T follicular helper cell (primary cell): ENCODE data around the gene MS4A8.
"Not testable (repeated sequence)": the region's sequence is repeated elsewhere in the genome, so short reads cannot be mapped to it uniquely, and the experiment has no call there.

Source experiments
- DNase-seq: peaks from one replicate; pipeline ENCODE4 v3.0.0-alpha.2; 2020; ENCODE audit warnings: low read depth

Gene MS4A8

DNA sequence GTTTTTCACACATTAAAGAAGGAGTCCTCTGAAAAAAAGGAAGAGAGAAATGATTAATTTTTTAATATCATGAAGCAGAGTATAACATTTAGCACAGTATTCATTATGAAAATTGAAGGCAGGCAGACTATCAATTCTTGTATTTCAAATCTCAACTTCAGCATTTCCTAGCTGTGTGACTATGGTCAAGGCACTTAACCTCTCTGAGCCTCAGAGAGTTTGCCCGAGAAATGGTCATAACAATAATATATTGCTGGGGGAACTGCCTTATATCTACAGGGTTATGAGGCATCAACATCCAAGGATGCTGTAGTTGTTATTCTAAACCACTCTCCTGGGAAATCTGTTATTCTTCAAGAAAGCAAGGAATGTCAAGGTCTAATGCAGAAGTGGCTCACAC, 26.2 kb downstream of the MS4A8 start:
- no peak for DNase-seq

DNA sequence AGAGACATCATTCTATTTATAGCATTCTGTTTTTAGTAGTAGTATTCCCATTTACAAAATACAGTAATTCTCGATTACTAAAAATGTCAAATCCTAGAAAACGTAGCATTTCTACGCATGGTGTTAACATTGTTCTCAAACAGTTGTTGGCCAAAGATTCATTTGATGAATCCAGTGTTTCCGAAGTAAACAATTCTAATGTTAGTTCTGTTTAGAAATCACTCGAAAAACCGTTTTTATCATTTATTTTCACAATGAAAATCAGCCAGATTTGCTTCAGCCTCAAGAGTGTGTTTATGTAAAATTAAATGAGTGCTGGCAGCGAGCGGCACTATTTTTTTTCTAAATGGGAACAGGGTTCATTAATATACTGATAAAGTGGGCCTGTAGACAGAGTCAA, 32.2 kb downstream of the MS4A8 start:
- no peak for DNase-seq

DNA sequence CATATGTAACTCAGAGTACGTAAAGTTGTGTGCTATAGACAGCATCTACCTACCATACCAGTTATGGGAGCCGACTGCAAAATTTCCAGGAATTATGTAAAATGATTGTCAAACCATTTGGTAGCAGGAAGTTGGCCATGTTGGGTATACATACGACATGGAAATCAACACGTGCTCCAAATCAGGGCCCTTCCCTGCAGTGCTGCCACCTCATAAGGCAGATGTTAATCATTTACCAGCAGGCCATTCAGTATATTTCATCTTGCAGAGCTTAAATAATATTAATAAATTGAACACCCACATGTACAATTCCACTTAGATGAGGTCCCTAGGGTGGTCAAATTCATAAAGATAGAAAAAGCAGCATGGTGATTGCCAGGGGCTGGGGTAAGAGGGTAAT, 34.9 kb downstream of the MS4A8 start:
- DNase-seq = no peak

DNA sequence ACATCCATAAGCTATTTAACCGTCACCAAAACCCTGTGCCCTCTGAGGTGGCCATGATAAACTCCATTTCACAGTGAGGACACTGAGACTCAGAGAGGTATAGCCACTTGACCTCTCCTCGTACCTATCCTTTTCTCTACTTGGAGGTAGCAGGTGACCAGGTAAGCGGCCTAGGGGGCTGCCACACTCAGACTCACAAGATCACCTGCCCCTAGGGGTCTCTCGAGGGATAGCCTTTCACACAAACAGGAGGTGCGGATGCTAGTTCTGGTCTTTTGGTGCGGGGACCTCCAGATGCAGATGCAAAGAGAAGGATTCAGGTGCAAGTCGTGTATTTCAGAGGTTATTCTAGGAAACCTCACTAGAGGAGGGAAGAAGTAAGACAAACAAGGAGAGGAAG, 39.7 kb downstream of the MS4A8 start:
- DNase-seq = no peak

DNA sequence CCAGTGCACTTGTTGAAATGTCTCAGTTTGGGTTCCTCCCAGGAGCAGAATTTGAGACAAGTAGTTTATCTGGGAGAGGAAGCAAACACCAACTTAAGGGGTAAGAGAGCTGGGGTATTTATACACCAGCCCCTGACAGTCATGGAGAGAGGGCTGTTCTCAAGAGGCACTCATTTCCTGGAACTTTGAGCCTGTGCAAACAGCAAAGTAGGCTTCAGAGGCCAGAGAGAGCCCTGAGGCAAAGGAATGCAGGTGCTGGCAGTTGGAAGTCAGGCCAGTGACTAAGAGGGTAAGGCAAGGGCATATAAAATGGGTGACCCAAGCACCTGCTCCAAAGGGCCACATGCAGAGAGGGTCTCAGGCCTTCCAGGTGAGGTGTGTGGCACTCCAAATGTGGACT, 41.2 kb downstream of the MS4A8 start:
- no peak for DNase-seq

DNA sequence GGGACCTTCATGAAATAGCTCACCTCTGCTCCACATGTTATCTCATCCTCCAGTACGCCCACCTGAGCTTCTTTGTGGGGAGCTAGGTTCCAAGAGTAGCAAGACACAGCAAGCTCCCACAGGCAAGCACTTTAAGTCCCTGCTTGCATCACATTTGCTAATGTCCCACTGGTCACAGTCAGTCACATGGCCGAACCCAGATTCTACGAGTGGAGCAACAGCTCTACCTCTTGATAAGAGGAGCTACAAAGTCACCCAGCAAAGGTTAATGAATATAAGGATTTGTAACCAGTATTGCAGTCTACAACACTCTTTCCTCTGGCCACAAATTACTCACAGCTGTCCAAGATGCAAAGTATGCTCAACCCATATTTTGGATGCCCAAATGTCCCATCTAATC, 42.0 kb downstream of the MS4A8 start:
- no peak for DNase-seq

DNA sequence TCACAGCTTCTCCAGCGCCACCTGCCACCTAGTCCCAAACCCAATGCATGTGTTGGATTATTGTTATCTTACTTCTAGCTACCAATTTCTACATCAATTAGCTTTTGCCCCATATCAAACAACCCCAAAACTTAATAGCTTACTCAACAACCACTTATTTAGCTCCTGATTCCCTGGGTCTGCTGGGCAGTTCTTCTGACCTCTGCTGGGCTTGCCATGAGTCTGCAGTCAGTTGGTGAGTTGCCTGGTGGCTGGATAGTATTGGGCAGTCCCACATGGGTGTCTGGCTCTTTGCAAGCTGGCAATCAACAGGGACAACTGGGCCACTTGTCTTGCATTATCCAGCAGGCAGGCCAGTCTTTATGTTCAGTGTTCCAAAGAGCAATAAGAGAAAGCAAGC, 43.6 kb downstream of the MS4A8 start:
- no peak for DNase-seq

DNA sequence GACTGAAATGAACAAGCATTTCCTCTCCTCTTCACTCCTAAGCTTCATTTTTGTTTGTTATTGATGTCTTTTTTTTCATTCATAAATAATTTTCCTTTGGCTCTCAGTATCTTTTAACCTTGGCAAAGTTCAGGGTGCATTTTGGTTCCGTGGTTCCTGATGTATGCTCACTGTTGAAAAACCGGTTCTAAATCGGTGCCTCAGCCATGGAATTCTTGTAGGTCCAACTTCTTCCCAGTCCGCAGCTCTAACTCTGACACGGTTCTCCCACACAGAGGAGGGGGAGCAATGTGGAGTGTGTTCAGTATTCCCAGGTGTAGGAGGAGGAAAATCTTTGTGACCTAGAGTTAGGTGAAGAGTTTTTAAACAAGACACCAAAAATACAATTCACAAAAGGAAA, 44.7 kb downstream of the MS4A8 start:
- DNase-seq = no peak

DNA sequence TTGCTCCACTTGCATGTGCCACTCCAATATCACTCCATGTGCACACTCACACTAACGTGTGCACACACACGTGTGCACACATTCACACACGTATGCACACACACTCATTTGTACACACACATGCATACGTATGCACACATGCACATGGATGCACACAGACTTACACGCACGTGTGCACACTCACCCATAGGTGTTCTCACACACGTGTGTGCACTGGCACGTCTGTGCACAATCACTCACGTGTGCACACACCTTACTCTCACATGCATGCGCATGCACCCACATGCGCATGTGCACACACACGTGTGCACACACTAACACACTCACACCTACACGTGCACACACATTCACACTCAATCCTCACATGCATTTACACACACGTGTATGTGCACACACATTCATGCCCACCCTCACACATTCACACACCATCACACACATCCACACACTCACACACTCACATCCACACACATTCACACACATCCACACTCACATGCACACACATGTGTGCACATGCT, 48.0 kb downstream of the MS4A8 start:
- no peak for DNase-seq

DNA sequence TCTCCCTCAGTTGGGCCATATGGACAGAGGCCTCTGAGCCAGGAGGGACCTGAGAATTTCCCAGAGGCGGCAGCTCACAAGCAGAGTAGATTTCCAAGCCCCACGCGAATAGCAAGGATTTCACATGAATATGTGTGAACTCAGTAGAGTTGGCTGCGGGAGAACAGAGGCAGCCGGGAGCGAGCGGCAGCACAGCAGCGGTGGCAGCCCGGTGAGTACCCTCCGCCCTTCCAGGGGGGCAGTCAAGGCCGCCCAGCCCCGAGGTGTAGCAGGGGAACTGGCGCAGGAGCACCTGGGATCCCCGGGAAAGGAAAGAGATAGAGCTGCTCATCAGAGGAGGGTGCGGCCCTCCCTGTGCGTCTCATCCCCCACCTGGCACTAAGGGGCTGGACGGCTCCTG, 48.8 kb downstream of the MS4A8 start:
- no peak for DNase-seq

DNA sequence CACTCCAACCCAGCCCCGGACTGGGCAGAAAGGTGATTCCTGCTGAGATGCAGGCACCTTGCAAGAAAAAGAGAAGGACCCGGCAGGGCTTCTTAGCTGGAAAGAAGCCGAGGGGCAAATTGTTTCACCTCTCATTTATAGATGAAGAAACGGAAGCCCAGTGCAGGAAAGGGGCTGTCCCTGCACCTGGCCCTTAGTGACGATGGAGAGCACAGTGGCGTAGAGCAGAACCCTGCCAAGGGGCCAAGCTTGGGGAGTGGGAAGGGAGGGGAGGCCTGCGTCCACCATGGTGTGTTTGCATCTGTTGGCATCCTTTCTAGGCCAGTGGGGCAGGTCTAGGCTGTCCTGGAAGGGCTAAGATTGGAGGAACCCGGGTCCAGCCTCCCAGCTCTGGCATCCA, 49.4 kb downstream of the MS4A8 start:
- DNase-seq = no peak

DNA sequence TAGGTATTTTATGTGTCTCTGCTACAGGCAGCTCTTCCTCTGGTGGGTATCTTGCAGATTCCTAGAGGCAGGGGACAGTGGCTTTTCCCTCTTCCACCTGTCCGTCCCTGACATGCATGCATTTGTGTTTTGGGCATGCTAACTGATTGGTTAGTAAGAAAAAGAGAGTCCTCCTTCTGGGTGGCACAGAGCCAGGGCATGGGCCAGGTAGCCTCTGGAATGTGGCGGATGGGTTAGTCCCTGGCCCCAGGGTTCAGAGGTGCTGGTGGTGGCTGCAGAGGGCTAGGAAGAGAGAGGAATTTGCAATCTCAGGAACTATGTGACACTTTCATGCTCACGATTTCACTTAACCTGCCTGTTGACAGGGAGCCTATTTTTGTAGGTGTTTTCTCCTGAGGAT, 51.5 kb downstream of the MS4A8 start:
- DNase-seq = no peak

DNA sequence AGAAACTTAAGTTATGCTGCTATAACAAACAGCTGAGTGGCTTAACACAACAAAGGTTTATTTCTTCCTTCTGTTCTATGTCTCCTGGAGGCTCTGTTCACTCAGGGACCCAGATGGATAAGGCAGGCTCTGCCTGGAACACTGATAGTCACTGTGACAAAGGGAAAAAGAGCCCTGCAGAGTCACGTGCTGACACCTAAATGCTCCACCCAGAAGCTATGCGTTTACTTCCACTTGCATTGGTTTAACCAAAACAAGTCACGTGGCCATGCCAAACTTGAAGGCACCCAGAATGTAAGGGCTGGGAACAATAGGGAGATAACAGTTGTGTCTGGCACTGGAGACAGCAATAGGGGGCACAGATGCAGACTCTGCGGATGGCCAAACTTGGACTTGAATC, 53.9 kb downstream of the MS4A8 start:
- DNase-seq = no peak

DNA sequence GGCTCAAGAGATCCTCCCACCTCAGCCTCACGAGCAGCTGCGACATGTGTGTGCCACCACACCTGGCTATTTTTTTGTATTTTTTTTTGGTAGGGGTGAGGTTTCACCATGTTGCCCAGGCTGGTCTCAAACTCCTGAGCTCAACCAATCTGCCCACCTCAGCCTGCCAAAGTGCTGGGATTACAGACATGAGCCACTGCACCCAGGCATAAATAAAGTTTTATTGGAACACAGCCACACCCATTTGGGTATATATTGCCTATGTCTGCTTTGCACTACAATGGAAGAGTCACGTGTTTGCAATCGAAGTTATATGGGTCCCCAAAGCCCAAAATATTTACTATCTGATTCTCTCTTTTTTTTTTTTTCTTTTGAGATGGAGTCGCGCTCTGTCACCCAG, 55.5 kb downstream of the MS4A8 start:
- no peak for DNase-seq

DNA sequence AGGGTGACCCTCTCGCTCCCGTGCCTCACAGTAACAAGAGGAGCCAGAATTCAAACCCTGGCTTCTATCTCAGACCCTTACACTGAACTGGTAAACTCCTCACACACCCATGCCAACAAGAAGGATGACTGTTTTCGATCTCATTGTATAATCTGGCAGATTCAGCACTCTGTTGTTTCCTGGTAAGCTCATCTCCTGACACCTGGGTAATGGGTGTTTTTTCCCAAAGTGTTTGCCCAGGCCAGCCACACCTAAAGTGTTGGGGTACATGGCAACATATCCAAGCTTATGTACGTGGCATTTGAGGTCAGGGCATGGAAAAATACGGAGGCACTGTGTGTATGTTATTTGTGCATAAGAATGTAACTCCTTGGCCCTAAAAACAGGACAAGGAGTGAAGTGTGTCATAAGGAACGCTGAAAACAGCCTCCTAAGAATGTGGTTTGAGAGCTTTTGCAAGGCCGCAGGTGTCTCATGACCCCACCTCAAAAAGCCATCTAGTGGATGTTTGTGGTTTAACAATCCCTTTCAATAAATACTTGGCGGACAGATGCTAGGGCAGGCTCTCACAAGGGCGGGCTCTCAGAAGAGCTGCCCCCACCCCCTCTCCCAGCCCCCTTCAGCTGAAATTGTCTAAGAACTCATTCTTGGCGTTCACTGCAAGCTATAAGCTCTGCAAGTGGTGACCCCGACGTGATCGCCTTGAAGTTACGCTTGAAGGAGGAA, 57.1 kb downstream of the MS4A8 start, which contains the start of gene MS4A15:
Gene MS4A15, plus strand, starts transcription at position 561 of the 726 bp plus-strand sequence. CDS start 6,867 bp downstream, outside the sequence.
- no peak for DNase-seq

DNA sequence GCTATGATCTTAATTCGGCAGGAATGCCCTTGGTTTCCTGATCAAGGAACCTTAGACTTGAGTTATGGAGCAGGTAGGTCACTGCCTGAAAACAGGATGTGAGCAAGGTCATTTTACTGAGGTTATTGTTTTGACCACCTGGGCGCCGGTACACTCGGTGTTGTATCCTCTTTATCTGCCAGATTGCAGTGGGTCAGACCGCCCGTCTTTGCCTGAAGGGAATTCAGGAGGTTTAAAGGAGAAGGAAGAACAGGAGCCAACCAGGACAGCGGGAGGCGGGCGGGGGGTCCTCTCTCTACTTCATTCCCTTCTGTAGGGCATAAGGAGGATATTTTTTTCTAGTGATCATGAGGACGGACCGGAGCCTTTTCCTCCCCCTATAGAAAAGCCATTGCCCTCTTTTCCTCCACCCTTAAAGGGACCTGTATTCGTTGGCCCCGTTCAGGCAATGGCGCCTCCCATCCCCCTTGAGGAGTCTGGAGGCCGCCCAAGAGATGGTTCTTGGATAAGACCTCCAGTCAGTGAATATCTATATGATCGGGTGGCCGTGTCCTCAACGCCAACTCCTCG, 57.9 kb downstream of the MS4A8 start:
- DNase-seq = no peak

DNA sequence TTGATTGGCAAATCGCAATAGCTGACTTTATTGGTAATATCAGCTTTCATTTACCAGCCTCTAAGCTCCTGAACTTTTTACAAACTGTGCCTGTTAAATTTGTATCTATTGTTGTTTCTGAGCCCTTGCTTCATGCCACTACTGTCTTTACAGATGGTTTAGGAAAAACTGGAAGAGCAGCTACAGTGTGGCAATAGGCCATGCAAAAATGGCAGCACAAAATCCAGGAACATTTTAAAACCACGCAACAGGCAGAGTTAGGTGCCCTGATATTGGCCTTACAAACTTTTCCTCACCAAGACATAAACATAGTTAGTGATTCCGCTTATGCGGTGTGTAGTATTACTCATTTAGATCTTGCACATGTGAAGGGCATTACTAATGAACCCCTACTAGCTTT, 59.3 kb downstream of the MS4A8 start:
- not testable (repeated sequence) for DNase-seq

DNA sequence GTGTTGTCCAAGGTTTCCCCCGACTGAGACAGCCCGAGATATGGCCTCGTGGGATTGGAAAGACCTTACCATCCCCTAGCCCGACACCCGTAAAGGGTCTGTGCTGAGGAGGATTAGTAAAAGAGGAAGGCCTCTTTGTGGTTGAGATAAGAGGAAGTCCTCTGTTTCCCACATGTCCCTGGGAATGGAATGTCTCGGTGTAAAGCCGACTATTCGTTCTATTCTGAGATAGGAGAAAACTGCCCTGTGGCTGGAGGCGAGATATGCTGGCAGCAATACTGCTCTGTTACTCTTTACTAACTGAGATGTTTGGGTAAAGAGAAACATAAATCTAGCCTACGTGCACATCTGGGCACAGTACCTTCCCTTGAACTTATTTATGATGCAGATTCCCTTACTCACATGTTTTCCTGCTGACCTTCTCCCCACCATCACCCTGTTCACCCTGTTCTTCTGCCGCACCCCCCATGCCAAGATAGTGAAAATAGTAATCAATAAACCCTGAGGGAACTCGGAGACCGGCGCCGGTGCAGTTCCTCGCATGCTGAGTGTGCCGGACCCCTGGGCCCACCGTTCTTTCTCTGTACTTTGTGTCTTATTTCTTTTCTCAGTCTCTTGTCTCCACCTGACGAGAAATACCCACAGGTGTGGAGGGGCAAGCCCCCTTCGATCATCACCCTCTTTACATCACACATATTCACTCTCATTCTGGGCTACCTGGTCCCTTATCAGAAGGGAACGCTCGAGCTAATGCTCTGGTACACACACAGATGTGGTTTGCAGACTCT, 60.2 kb downstream of the MS4A8 start:
- not testable (repeated sequence) for DNase-seq

DNA sequence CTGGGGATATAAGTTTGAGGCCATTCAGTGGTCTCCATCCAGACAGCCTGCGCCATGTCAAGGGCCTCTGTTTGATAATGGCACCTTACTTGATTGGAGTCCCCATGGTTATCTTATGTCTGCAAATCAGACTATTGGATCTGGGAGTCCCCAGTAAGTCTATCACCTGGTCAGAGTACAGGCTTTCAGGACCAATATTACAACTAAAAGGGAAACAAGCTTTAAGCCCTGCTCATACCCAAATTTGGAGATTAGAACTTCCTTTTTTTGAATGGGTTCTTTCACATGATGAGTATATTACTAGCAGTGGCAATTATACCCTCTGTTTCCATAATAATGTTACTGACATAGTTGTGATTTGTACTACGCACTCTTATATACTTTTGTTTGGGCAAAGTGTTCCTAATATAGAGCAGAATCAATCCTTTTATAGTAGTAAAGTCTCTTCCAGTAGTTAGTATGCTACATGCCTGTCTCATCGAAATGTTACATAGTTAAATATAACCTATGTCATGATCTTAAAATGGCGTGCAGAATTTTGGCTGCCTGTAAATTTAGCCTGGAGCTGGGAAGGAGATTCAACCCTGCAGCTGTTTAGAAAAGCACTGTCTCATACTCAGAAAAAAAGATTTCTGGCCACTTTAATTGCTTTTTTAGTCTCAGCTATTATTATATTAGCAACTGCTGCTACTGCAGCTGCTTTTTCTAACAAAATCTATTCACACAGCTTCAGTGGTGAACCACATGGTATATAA, 62.2 kb downstream of the MS4A8 start:
- DNase-seq = no peak

DNA sequence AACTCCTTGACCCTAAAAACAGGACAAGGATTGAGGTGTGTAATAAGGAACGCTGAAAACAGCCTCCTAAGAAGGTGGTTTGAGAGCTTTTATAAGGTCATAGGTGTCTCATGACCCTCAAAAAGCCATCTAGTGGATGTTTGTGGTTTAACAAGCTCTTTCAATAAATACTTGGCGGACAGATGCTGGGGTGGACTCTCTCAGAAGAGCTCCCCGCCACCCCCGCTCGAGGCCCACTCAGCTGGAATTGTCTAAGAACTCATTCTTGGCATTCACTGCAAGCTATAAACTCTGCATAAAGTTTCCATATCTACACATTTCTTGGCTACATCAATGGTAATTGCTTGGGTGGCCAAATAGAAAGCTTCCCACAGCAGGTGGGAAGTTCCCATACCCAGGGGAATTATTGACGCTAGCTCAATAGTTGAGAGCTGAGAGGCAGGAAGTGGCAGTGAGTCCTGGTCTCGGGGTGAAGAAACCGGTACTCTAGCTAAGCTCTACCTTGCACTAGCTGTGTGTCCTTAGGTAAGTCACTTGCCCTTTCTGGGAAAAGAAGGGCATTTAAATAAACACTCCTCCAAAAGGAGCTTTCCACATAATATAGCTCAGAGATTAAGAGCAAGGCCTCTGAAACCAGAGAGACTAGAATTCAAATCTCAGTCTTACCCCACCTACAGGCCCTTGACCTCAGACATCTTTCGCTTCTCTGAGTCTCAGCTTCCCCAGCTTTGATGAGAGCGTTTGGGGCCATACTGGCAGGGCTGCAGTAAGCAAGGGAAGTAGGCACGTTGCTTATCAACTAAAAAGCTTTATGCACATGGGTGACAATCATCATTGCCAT, 63.7 kb downstream of the MS4A8 start:
- no peak for DNase-seq

DNA sequence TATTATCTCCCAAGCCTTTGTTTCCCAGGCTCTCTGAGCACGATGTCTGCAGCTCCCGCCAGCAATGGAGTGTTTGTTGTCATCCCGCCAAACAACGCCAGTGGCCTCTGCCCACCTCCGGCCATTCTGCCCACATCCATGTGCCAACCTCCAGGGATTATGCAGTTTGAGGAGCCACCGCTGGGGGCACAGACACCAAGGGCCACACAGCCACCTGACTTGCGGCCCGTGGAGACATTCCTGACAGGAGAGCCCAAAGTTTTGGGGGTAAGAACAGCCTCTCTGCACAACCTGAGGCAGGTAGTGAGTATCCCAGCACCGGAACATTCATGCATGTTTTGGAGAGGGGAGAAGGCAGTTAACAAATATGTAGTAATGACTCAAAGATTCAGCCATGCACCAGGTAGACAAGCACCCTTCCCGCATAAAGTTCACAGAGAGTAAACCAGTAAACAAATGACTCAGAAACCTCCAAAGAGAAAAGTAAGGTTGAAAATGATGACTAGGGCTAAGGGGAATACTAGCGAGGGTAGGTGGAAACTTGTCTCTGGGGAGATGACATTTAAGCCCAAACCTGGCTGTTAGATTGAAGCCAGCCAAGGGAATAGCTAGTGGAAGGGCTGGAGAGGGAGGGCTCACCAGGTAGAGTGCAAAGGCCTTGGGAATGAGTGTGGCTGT, 64.4 kb downstream of the MS4A8 start:
- DNase-seq = no peak
